A673 (cell line): ENCODE data around the gene POLA1.

Experiments used
- CTCF ChIP-seq: fragments of 300-800, 200-600 bp; sonication (generic); conservative IDR thresholded peaks from 2 replicates; pipeline ENCODE4 v1.5.1; 2017; ENCODE audit warnings: low read depth, mild to moderate bottlenecking, antibody characterized with exemption, low read length, moderate library complexity, mixed read lengths
- EZH2 ChIP-seq: fragments of 200-600 bp; sonication (generic); IDR thresholded peaks from 2 replicates; pipeline ENCODE4 v1.6.1; 2017; ENCODE audit warnings: borderline replicate concordance, low read depth, mild to moderate bottlenecking, mixed read lengths, antibody characterized with exemption, low read length; ENCODE audit not compliant: poor library complexity, severe bottlenecking

- TF ChIP-seq CTCF (no peak), EZH2 (no peak)
Measured at GRCh38 chrX:24668111-24668510, 25.6 kb upstream of the POLA1 start.
